ENCODE results near the gene CCDC112.
"Not testable (repeated sequence)": the region's sequence is repeated elsewhere in the genome, so short reads cannot be mapped to it uniquely, and the experiment has no call there.

CCDC112 gene

DNA sequence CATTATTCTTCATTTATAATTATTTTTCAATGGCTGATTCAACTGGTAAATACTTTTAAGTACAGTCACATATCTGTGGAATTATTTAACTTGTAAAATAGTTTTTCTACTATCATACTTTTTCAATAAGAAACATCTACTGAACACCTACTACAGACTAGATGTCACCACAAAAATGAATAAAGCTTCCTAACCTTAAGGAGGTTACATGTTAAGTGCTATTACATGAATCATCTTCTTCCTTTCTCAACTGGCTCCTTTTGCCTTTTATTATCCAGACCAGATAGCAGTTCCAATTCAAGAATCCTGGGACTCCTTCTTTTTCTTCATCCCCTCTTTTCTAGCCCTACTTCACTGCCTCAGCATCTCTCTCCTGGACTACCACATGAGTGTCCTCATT, 38.5 kb downstream of the CCDC112 start:
- DNase-seq, result no peak

DNA sequence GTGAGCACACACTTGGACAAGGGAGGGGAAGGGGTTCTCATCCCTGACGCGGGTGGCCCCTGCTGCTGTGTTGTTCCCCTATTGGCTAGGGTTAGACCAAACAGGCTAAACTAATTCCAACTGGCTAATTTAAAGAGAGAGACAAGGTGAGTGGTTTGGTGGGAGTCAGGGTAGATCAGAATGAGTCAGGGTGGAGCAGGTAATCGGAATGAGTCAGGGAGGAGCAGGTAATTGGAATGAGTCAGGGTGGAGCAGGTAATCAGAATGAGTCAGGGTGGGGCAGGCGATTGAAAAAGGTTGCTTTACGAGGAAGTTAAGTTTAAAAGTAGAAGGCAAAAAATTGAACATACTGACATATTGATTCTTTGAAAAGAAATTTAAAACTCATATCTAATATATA, 47.1 kb downstream of the CCDC112 start:
- DNase-seq, result not testable (repeated sequence)

DNA sequence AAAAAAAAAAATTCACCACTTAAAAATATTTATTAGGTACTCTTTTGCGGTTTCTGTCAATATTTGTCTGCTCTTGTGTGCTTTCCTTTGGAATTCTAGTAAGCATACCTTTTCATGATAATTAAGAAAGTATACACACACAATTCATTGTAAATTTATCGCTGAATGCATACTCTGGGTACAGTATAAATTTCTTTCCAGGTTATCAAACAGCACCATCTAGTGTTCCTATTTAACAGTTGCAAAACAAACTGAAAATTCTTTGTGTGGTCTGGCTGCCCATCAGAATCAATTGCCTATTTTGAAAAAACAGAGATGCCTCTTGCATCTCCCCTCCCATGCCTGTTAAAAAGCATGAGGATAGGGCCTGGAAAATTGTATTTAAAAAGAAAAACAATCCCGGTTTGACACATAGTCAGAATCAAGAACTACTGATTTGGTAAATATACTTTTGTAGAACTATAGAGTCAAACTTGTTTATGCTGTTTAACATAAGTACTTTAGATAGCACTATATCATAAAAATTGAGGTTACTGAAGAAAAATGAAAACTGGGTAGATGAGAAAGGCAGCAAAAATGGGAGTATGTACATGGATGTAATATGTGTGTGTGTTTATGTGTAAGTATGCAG, 50.0 kb downstream of the CCDC112 start:
- no peak for DNase-seq

DNA sequence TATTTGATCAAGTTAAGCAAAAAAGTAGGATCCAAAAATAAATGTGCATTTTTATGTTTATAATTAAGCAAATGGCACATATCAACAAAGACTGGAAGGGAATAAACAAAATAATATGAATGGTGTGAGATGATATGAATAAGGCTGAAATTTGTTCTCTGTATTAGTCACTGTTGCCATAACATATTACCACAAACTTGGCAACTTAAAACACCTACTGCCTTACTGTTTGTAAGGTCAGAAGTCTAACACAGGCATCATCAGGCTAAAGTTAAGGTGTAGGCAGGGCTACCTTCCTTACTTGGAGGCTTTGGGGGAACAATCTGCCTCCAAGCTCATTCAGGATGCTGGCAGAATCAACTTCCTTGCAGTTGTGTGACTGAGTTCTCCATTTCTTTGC, 53.0 kb downstream of the CCDC112 start:
- DNase-seq, result no peak

DNA sequence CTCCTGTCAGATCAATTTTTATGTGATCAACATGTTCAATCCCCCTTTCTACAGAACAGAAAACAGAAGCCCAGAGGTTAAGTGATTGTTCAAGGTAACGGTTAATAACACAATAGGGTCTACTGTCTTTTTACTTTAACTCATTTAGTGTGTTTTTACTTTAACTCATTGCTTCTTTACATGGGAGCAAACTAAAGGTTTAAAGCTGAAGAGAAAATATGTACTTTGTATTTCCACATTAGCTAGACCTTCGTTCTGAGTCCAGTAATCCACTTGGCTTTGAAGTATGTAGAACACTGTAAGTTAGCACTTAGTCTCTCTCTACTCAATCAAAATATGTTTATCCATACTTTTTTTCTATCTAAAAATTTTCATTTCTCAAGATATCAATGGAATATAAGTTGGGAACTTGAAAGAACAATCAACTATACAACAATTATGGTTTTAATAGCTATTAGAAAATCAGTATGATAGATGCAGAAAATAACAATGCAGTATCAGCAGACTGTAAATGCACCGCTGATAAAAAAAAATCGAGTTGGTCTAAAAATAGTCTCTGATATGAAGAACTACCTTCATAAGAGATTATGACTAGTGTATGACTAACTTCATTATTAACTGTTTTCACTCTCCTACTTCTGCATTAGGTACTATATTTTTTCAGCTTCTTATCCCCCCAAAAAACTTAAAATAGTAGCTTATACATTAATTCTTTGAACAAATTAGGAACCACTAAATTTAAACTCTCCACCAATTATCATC, 54.4 kb downstream of the CCDC112 start:
- DNase-seq, result no peak

DNA sequence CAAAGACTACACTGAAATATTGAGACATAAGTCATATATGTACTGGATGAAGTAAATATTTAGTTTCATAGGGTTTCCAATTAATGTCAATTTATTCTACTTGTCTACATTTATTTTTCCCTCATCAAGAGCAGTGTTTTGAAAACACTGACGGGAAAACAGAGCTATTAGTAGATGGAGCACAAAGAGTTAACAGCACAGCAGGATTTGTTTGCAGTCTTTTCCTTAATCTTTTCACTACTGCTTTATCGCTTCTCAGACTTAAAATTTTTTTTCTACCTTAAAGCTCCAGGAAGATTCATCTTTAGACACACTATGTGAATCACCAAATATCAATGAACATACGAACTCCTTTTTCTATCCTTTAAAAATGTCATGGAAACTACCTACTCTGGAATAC, 59.4 kb downstream of the CCDC112 start:
- DNase-seq, result no peak

DNA sequence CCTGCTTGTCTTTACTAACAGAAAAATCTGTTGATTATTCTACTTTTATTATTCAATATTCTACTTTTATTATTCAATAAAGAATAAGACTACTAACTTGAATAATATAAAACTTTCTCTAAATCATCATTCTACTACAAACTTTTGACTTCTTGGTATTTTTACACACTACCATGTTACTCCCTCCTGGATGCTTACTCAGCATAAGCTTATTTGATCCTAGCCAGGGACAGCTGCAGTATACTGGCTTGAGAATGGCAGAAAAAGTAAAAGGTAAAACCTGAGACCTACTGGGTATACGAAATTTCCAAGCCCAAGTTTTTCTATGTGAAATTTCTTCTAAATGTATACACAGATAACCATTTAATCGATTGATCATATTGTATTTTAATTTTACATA, 59.9 kb downstream of the CCDC112 start:
- DNase-seq, result no peak

DNA sequence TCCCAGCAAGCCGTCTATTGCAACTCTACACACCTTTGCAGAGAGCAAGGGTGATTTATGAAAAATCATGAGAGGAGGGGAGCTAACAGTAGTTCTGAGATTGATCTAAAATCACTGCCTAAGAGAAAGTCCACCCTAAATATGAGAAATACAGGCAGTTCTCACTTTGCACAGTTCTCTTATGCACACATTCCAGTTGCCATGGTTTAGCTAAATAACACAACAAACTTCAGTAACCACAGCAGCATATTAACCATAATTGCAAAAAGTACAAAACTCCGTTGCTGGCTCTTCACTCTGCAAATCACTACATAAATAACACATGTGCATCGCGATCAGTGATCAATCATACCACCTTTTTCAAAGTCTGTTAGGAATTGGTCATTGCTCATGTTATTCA, 64.9 kb downstream of the CCDC112 start:
- DNase-seq, result no peak

DNA sequence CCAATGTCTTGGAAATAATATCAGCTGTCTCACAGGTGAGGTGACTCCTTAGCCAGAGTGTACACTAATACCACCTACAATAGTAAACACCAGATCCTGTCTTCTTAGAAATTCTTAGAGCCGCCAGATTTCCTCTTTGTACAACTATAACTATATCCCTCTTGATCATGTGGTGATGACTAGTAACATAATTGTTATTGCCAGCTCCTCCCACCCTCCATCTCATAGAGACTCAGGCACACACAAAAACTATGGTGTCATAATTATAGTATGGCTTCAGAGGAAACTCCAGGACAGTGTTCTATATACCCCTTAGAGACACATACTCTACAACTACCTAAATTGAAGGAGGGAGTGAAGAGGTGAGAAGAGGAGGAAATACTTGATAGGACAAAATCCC, 66.8 kb downstream of the CCDC112 start:
- no peak for DNase-seq

DNA sequence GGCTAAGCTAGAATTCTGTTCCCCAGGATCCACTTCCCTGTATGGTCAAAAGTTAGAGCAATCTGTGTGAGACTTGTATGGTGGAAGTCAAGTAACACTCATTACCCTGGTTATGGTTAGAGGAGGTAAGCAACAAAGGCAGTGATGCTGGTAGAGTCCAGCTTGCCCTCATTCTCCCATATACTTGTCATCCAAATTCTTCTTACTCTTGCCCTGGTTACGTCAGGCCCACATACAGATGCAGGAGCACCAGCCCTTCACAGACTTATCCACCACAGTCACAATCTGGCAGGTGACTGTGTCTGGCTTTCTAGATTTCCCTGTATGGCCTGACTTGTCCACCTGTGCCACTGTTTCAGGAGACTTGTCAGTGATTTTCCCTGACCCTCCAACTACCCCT, 69.2 kb downstream of the CCDC112 start:
- no peak for DNase-seq
